GM19395 (cell line): Measurements from ENCODE around the gene MYZAP.

Experiments
- ATAC-seq: cut with Tn5 transposase; IDR thresholded peaks from one replicate; pipeline ENCODE4 v1.9.1; 2021; ENCODE audit warnings: mild to moderate bottlenecking, moderate library complexity; ENCODE audit not compliant: unreplicated experiment

MYZAP gene

GRCh38 chr15:57619746-57620145 is 28.0 kb downstream of the MYZAP start:
- ATAC-seq: no peak

DNA sequence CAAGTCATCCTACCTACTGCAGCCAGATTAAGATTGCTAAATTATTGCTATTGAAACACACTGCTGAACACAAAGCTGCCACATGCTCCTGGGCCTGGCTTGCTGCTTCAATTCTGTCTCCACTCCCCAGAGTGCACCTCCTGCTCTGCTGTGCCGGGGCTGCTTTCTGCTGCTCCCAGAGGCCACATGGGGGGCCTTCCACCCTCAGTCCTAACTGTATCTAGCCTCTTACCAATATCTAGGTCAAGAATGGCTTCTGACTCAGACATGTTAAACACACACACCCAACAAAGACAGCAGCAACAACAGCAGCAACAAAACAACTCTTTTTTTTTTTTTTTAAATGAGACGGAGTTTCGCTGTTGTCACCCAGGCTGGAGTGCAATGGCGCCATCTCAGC is 33.0 kb downstream of the MYZAP start:
- ATAC-seq: no peak

GRCh38 chr15:57625703-57626448 is 34.2 kb downstream of the MYZAP start:
- no peak for ATAC-seq

DNA sequence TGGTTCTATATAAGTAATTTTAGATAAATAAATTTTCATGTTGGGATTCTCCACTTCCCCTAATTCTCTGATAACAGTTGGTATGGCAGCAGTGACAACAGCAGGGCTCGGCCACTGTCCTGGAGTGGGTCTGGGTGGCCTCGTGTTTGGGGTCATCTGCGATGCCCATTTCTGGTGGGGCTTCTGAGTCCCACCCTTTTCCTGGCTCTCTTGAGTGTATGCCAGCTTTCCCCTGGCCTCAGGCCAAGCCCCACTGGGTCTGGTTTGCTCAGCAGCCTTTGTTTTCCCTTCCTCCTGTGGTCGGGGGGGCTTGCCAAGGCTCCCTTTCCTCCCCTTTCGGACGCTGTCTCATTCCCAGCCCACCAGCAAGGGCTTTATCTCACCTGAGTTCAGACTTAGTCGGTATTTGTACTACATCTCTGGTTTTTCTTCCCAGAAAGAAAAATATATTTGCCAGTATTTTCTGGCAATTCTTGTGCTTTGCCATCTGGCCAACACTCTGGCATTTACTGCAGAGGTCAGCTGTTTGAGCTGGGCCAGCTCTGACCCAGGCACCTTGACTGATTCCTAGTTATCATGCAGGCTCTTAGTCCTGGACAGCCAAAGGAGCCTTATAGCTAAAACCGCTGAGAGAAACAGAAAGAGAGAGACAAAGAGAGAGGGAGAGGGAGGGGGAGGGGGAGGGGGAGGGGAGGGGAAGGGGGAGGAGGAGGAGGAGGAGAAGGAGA is 35.2 kb downstream of the MYZAP start:
- no peak for ATAC-seq

DNA sequence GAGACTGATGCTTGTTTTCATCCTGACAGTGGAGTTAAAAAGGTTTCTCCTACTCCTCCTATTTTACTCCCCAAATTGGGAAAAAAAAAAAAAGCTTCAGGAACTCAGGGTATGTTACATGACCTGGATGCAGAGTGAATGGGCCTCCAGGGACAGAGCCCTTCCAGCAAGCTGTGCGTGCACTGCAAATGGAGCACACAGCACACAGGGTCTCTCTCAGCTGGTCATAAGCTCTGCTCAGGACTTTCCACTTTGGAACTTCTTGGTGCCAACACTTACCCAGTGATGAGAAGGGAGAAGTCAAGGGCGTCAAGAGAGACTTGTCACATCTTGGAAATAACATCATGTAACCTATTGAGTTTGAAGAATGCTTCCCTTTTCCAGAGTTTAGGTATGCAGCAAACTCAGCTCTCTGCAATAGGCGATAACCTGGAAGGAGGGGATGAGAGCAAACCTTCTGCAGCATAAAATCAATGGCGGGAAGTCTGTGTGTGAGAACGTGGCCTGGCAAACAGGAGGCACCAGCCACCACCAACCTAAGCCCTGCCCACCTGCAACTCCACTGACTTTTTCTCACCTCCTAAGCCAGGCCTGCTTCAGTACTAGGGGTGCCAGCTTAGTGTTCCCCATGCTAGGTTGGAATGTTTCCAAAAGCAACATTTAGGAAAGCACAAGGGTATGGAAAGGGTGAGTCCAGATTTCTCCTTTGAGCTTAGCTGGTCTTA is 39.8 kb downstream of the MYZAP start:
- no peak for ATAC-seq

GRCh38 chr15:57634290-57634689 is 42.6 kb downstream of the MYZAP start:
- ATAC-seq: no peak

GRCh38 chr15:57635300-57635909 is 43.7 kb downstream of the MYZAP start:
- no peak for ATAC-seq

- no peak for ATAC-seq
Measured at GRCh38 chr15:57637846-57638245, 46.1 kb downstream of the MYZAP start.

GRCh38 chr15:57639306-57639705 is 47.6 kb downstream of the MYZAP start:
- no peak for ATAC-seq

- ATAC-seq: no peak
Measured at GRCh38 chr15:57640930-57641682, 49.4 kb downstream of the MYZAP start.

GRCh38 chr15:57643826-57644225 is 52.1 kb downstream of the MYZAP start:
- no peak for ATAC-seq

- ATAC-seq: no peak
Measured at GRCh38 chr15:57646087-57646486, 54.4 kb downstream of the MYZAP start.

- ATAC-seq: no peak
Measured at GRCh38 chr15:57647071-57647790, 55.5 kb downstream of the MYZAP start.

- no peak for ATAC-seq
Measured at GRCh38 chr15:57647791-57648130, 56.1 kb downstream of the MYZAP start.

- ATAC-seq: no peak
Measured at GRCh38 chr15:57649138-57649537, 57.4 kb downstream of the MYZAP start.

GRCh38 chr15:57651445-57651844 is 59.7 kb downstream of the MYZAP start:
- no peak for ATAC-seq

GRCh38 chr15:57652481-57652880 is 60.8 kb downstream of the MYZAP start:
- ATAC-seq: no peak

DNA sequence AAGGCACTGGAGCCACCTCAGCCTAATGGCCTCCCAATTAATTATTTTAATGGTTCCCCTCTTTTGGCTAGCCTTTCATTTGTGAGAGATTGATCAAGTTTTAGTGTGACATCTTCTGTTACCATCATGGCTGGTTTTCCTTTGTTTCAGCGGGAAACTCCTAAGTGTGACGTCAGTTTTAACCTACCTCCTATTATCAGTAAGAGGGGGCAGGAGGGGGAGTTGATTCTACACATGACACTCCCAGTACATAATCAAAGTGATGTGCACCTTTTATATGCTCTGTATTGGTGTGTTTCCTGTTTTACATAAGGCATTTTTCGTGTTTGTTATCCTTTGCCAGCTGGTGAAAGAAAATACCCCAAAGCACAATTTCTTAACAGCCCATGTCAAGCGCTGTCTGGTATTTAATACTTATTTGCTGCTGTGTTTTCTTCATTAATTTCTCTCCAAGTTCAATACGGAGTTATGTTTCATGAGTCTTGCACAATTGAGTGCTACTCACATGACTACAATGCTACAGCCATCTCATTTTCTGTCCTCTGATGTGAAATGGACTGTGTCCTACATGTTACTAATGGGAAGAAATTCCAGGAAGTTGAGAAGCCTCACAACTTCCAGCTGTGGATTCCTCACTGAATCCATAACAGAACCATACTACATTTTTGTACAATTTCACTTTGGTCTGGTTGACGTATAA is 62.6 kb downstream of the MYZAP start:
- ATAC-seq: no peak

- ATAC-seq: no peak
Measured at GRCh38 chr15:57655053-57655452, 63.3 kb downstream of the MYZAP start.

- no peak for ATAC-seq
Measured at GRCh38 chr15:57655809-57656208, 64.1 kb downstream of the MYZAP start.
